K562 (cell line): ENCODE measurements around the gene CLCNKB. TPM values are rescaled to one million over a fixed set of nuclear protein-coding genes. Genes with fewer than 3 reads are reported as not detected.

Experiments used
- ATAC-seq: fragments of 200-7000 bp; cut with Tn5 transposase; 3 replicates; pipeline ENCODE4 v1.9.1; 2020; ENCODE audit warnings: moderate library complexity
- BruUV-seq: library from RNA; stranded (reverse); fragments of 400-500 nt; replicated peaks from 2 replicates; lab custom pipeline; 2021; lab: Mats Ljungman, UMichigan
- CTCF ChIA-PET: fragments of 300-600 bp; formaldehyde crosslinking; extraction: SDS; loops from one replicate; lab custom pipeline; 2021; ENCODE audit warnings: low intra/inter-chr PET ratio; lab: Yijun Ruan, JAX
- POLR2A ChIA-PET: fragments of 300-600, 350-650 bp; sonication (Branson Sonifier 250); formaldehyde crosslinking; extraction: SDS; loops from one replicate; lab custom pipeline; 2021; ENCODE audit warnings: antibody characterized with exemption, inconsistent platforms; lab: Yijun Ruan, JAX
- DNase-seq, 4 experiments: peaks; one replicate each; pipeline versions ENCODE4 v3.0.0 to v3.0.0-alpha.2; 2011 to 2018; ENCODE audit warnings: low spot score in 3 of 4, mixed read lengths in 3 of 4; ENCODE audit errors: extremely low read depth in 1 of 4
- FAIRE-seq: peaks from 2 replicates; lab custom pipeline; 2011; peaks lifted over from hg19 to GRCh38; lab: Jason Lieb, UNC
- H2AFZ ChIP-seq: 2 replicates; pipeline ENCODE4 v1.6.0; 2011; ENCODE audit warnings: low read depth, low read length, control low read depth, inconsistent platforms
- H3K27ac ChIP-seq: fragments of 200-600 bp; 3 replicates; pipeline ENCODE4 v1.8.0; 2011; ENCODE audit warnings: low read depth, mild to moderate bottlenecking, control low read depth, inconsistent platforms, low read length, moderate library complexity, mixed read lengths; ENCODE audit errors: extremely low read depth
- H3K27me3 ChIP-seq, 2 experiments: fragments of 300-600 bp in 1 of 2; 2 replicates in 1 of 2; 3 replicates in 1 of 2; pipeline versions ENCODE4 v1.6.0 to v1.8.0; 2011; ENCODE audit warnings: inconsistent platforms in 2 of 2, low read length in 2 of 2, mild to moderate bottlenecking in 1 of 2, mixed read lengths in 1 of 2, moderate library complexity in 1 of 2; ENCODE audit not compliant: control insufficient read depth in 2 of 2, insufficient read depth in 2 of 2
- H3K36me3 ChIP-seq: fragments of 300-600 bp; 3 replicates; pipeline ENCODE4 v1.8.0; 2011; ENCODE audit warnings: mild to moderate bottlenecking, low read length, inconsistent platforms; ENCODE audit not compliant: control insufficient read depth, insufficient read depth
- H3K4me1 ChIP-seq, 2 experiments: fragments of 200-600 bp in 1 of 2; replicated peaks in 1 of 2; 2 replicates in 1 of 2; 3 replicates in 1 of 2; pipeline versions ENCODE4 v1.5.1 to v1.8.0; 2011; ENCODE audit warnings: inconsistent platforms in 2 of 2, low read length in 2 of 2, mild to moderate bottlenecking in 1 of 2, mixed read lengths in 1 of 2, moderate library complexity in 1 of 2; ENCODE audit not compliant: control insufficient read depth in 2 of 2, insufficient read depth in 2 of 2
- H3K4me2 ChIP-seq: 2 replicates; pipeline ENCODE4 v1.6.1; 2011; ENCODE audit warnings: low read length, control low read depth, inconsistent platforms, mixed read lengths; ENCODE audit not compliant: insufficient read depth
- H3K4me3 ChIP-seq: fragments of 200-600 bp; sonication (generic), shearing (Covaris generic); 2 replicates; pipeline ENCODE4 v1.5.1; 2016; ENCODE audit warnings: control low read depth, inconsistent platforms
- H3K79me2 ChIP-seq: fragments of 200-600 bp; 3 replicates; pipeline ENCODE4 v1.8.0; 2011; ENCODE audit warnings: low read length, inconsistent platforms; ENCODE audit not compliant: control insufficient read depth, insufficient read depth
- H3K9ac ChIP-seq, 2 experiments: 2 replicates each; pipeline versions ENCODE4 v1.6.0 to v1.6.1; 2011; ENCODE audit warnings: low read depth in 2 of 2, low read length in 2 of 2, control low read depth in 1 of 2, inconsistent platforms in 1 of 2, mild to moderate bottlenecking in 1 of 2, mixed read lengths in 1 of 2; ENCODE audit not compliant: insufficient read depth in 1 of 2
- H3K9me1 ChIP-seq: one replicate; pipeline ENCODE4 v1.6.0; 2011; ENCODE audit warnings: inconsistent platforms, mild to moderate bottlenecking, low read length, moderate library complexity; ENCODE audit not compliant: control insufficient read depth, insufficient read depth
- H3K9me3 ChIP-seq: replicated peaks from 2 replicates; pipeline ENCODE4 v1.5.1; 2011; ENCODE audit warnings: low read depth, low read length, inconsistent platforms; ENCODE audit not compliant: control insufficient read depth, insufficient read depth
- H4K20me1 ChIP-seq: replicated peaks from 2 replicates; pipeline ENCODE4 v1.6.1; 2011; ENCODE audit warnings: low read length, inconsistent platforms, mixed read lengths; ENCODE audit not compliant: control insufficient read depth, insufficient read depth
- CBFA2T3 ChIP-seq: fragments of 450-650 bp; IDR thresholded peaks from 2 replicates; pipeline ENCODE4 v1.6.1; 2017
- CREB1 ChIP-seq, 2 experiments: sonication (generic) in 1 of 2; formaldehyde crosslinking in 1 of 2; IDR thresholded peaks; 2 replicates each; pipeline versions ENCODE4 v1.6.1 to v1.8.0; 2012 to 2022; ENCODE audit warnings: inconsistent platforms in 1 of 2, mild to moderate bottlenecking in 1 of 2, missing genetic modification reagents in 1 of 2, moderate library complexity in 1 of 2
- CTBP1 ChIP-seq: fragments of 450-650 bp; IDR thresholded peaks from 2 replicates; pipeline ENCODE4 v1.6.1; 2016; ENCODE audit warnings: borderline replicate concordance
- FOXJ2 ChIP-seq: fragments of 200-800 bp; sonication (Bioruptor generic); IDR thresholded peaks from 2 replicates; pipeline ENCODE4 v1.6.1; 2016; ENCODE audit warnings: missing genetic modification characterization, missing compliant biosample characterization
- GATA2 ChIP-seq: sonication (generic); formaldehyde crosslinking; IDR thresholded peaks from 2 replicates; pipeline ENCODE4 v1.4.0; 2020; ENCODE audit warnings: mild to moderate bottlenecking, missing genetic modification reagents
- HBP1 ChIP-seq: fragments of 450-650 bp; formaldehyde crosslinking; IDR thresholded peaks from 2 replicates; pipeline ENCODE4 v1.4.0; 2022; ENCODE audit warnings: missing genetic modification characterization
- MTF1 ChIP-seq: fragments of 250-450 bp; sonication (Bioruptor Pico); IDR thresholded peaks from 2 replicates; pipeline ENCODE4 v1.9.0; 2021; ENCODE audit warnings: moderate library complexity, mild to moderate bottlenecking, inconsistent platforms, borderline replicate concordance
- NFATC3 ChIP-seq: fragments of 450-650 bp; IDR thresholded peaks from 2 replicates; pipeline ENCODE4 v1.6.1; 2017; ENCODE audit warnings: mild to moderate bottlenecking
- PHF21A ChIP-seq: fragments of 450-650 bp; IDR thresholded peaks from 2 replicates; pipeline ENCODE4 v1.6.1; 2017; ENCODE audit warnings: low read depth, borderline replicate concordance
- PML ChIP-seq: IDR thresholded peaks from 2 replicates; pipeline ENCODE4 v1.6.1; 2012; ENCODE audit warnings: low read length, inconsistent platforms
- STAT5A ChIP-seq: IDR thresholded peaks from 2 replicates; pipeline ENCODE4 v1.6.1; 2012; ENCODE audit warnings: low read length, inconsistent platforms, borderline replicate concordance
- TARDBP ChIP-seq: fragments of 450-650 bp; IDR thresholded peaks from 2 replicates; pipeline ENCODE4 v1.6.1; 2016
- TSC22D4 ChIP-seq: fragments of 450-650 bp; IDR thresholded peaks from 2 replicates; pipeline ENCODE4 v1.6.1; 2016; ENCODE audit warnings: missing genetic modification characterization, missing biosample characterization, control low read depth
- WHSC1 ChIP-seq: IDR thresholded peaks from one replicate; pipeline ENCODE4 v1.6.1; 2012; ENCODE audit warnings: low read length, control low read depth, inconsistent platforms
- ZFP91 ChIP-seq: sonication (generic); formaldehyde crosslinking; IDR thresholded peaks from 2 replicates; pipeline ENCODE4 v1.8.0; 2022; ENCODE audit warnings: mild to moderate bottlenecking, missing genetic modification reagents
- ZNF584 ChIP-seq: fragments of 200-800 bp; sonication (Bioruptor generic); IDR thresholded peaks from 2 replicates; pipeline ENCODE4 v1.6.1; 2016; ENCODE audit warnings: low read depth, mild to moderate bottlenecking, missing genetic modification characterization, missing compliant biosample characterization
- WGBS: fragments of 100-300 bp; shearing (Covaris generic); methylation state at CpG from one replicate; pipeline ENCODE4 v1.1.6; 2016; ENCODE audit warnings: low coverage, mixed read lengths; ENCODE audit not compliant: insufficient coverage; ENCODE audit errors: missing lambda C conversion rate; 5-methylcytosine and 5-hydroxymethylcytosine counted together
- in situ Hi-C: fragments of 300-500 bp; cut with MboI; formaldehyde crosslinking; loops from 4 replicates; pipeline ENCODE4 v1.15.0; 2018; ENCODE audit warnings: inconsistent platforms, mixed read lengths
- intact Hi-C: fragments of 100-400 bp; cut with micrococcal nuclease; formaldehyde crosslinking; loops from 2 replicates; pipeline ENCODE4 v1.14.2; 2022
- polyA plus RNA-seq, 8 experiments: library from polyadenylated mRNA; depleted of rRNA in 4 of 8; stranded (reverse) in 5 of 8; unstranded in 3 of 8; fragments of >200 nt; fragmentation: Nextera tagmentation in 2 of 8; fragmentation: Illumina TruSeq in 1 of 8; extraction: Ambion mirVana in 2 of 8; extraction: Trizol in 1 of 8; gene quantifications; 2 replicates each; pipeline versions ENCODE4 v1.2.1 to v1.2.3, GENCODE V29; 2011 to 2014; ENCODE audit warnings: inconsistent platforms in 1 of 8, missing spikeins in 1 of 8
- total RNA-seq, 7 experiments: library from RNA; depleted of rRNA in 6 of 7; stranded (reverse); fragments of >200 nt in 6 of 7; fragmentation: Illumina TruSeq in 2 of 7; extraction: Trizol in 2 of 7; gene quantifications; 2 replicates each; pipeline versions ENCODE4 v1.2.1 to v1.2.3, GENCODE V29; 2011 to 2021; ENCODE audit warnings: low replicate concordance in 1 of 7
- TF ChIP-seq, protein P1 (sequence below): sonication (generic); formaldehyde crosslinking; IDR thresholded peaks from 2 replicates; pipeline ENCODE4 v1.8.1; 2023; ENCODE audit warnings: mild to moderate bottlenecking, missing genetic modification reagents, moderate library complexity
- TF ChIP-seq, protein P2 (sequence below): sonication (generic); formaldehyde crosslinking; IDR thresholded peaks from 2 replicates; pipeline ENCODE4 v1.5.0; 2020; ENCODE audit warnings: missing genetic modification reagents

The CLCNKB gene
- total and polyA plus RNA-seq, 9 of the 15 experiments (the other 6 are each of a cell fraction or from before 2014, with no cell fraction given), result 0.08 to 1.7 (median 0.64) TPM

DNA sequence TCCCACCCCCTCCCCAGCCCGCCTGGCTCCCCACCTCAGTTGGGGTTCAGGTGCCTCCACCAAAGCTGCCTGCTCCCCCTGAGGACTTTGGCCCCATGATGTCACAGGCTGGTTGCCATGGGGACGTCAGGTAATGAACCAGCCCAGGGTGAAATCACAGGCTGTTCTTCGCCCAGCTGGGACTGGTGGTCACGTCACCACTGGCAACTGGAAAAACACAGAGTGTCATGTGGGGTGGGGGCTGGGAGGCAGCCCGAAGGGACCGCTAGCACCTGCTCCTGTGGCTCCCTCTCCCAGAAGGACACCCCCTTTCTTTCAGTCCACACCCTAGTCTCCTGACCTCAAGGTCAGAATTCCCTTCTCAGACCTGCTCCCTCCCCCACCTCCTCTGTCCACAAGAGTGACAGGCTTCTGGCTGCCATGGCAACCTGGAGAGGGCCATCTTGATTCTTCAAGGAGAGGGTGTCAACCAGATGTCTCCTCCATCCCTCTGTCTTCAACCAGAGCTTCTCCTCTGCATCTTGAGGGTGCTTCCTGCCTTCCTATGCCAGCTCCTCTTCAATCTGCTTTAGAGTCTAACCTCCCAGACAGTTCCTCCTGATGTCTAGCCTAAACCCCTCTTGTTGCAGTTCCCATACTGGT is 23.7 kb downstream of the CLCNKB start:
- peak; percentile 52 for FAIRE-seq
- no peak overlapping the region for H3K27ac ChIP-seq
- in situ Hi-C loops, result loop anchor here (10.0 kb wide), 1 partner anchor 52 kb away; the partner anchor contains the start of gene HSPB7
- DNase-seq, result peak in 3 of 4 experiments; percentile 43 to 58 (median 49)
- H3K9me3 ChIP-seq, result no peaks in the 10 kb centered on the region
- CTCF ChIA-PET, result no interaction called here
- H3K4me3 ChIP-seq, result no peak overlapping the region
- 0 out of 4 replicates have a peak overlapping the region, but pooled peaks of 1 of the 2 experiments have one; percentile 6 for H3K9ac ChIP-seq
- no peak overlapping the region for H2AFZ ChIP-seq
- intact Hi-C loops, result no loop called here
- peaks cover 10% of the 10 kb centered on the region; the same call in 1 of the 2 replicates for H4K20me1 ChIP-seq
- peak; percentile 54 for ATAC-seq
- H3K4me2 ChIP-seq, result no peak overlapping the region
- WGBS, result 1% methylated on average over 6 of the region's 6 CpGs
- H3K9me1 ChIP-seq, result no peaks in the 10 kb centered on the region
- peaks cover 17 to 72% of the 10 kb centered on the region in 2 experiments for H3K27me3 ChIP-seq
- peaks cover 2 to 22% of the 10 kb centered on the region in 2 experiments; a peak in 3 of 5 replicates for H3K4me1 ChIP-seq
- no peaks in the 10 kb centered on the region for H3K36me3 ChIP-seq
- POLR2A ChIA-PET, result interaction anchor here (0.7 to 1.2 kb wide), 2 partner anchors 91 to 101 kb away, joined by 3 to 4 read pairs; partner anchors contain the start of gene ZBTB17
- no peaks in the 10 kb centered on the region for H3K79me2 ChIP-seq
- BruUV-seq, result no TSS peak
- TF ChIP-seq STAT5A (no peak), WHSC1 (no peak), CBFA2T3 (0 out of 2 replicates have a peak, but pooled peaks have one; percentile 4), FOXJ2 (tag) (peak; percentile 93), GATA2 (CRISPR knock-in tag) (no peak), TSC22D4 (tag) (no peak), TARDBP (no peak), ZFP91 (no peak), ZNF584 (CRISPR knock-in tag) (no peak), CREB1 (IDR thresholded peaks at IDR 0.05) (peak; percentile 25; the same call in 1 of the 2 replicates), CREB1 (CRISPR knock-in tag; IDR thresholded peaks at IDR 0.05) (no peak), HBP1 (no peak), NFATC3 (no peak), PHF21A (no peak), CTBP1 (peak; percentile 36; the same call in 1 of the 2 replicates), PML (no peak), MTF1 (CRISPR knock-in tag) (no peak)
- TF ChIP-seq, protein P1, sequence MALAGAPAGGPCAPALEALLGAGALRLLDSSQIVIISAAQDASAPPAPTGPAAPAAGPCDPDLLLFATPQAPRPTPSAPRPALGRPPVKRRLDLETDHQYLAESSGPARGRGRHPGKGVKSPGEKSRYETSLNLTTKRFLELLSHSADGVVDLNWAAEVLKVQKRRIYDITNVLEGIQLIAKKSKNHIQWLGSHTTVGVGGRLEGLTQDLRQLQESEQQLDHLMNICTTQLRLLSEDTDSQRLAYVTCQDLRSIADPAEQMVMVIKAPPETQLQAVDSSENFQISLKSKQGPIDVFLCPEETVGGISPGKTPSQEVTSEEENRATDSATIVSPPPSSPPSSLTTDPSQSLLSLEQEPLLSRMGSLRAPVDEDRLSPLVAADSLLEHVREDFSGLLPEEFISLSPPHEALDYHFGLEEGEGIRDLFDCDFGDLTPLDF (CRISPR knock-in tag), result no peak
- TF ChIP-seq, protein P2, sequence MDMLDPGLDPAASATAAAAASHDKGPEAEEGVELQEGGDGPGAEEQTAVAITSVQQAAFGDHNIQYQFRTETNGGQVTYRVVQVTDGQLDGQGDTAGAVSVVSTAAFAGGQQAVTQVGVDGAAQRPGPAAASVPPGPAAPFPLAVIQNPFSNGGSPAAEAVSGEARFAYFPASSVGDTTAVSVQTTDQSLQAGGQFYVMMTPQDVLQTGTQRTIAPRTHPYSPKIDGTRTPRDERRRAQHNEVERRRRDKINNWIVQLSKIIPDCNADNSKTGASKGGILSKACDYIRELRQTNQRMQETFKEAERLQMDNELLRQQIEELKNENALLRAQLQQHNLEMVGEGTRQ (CRISPR knock-in tag), result no peak
